Kidney (tissue), 14 donors: ENCODE measurements around the gene PC. TPM values are rescaled to one million over a fixed set of nuclear protein-coding genes. Genes with fewer than 3 reads are reported as not detected.
A peak's percentile ranks its signal among the peaks of the same experiment; 100 is the strongest.

Source experiments
- DNase-seq, 5 donors: peaks; one replicate each; pipeline ENCODE4 v3.0.0-alpha.2; 2013 to 2020
- FAIRE-seq: peaks from 2 replicates; lab custom pipeline; 2012; peaks lifted over from hg19 to GRCh38; lab: Jason Lieb, UNC
- H3K27ac ChIP-seq, 2 donors: one replicate each; pipeline ENCODE4 v1.7.0; 2013; ENCODE audit warnings: low read depth in 2 of 2, low read length in 2 of 2, inconsistent platforms in 1 of 2
- H3K27me3 ChIP-seq: one replicate; pipeline ENCODE4 v1.7.1; 2013; ENCODE audit warnings: low read length, inconsistent platforms; ENCODE audit not compliant: control insufficient read depth, insufficient read depth
- H3K36me3 ChIP-seq, 3 donors: one replicate each; pipeline versions ENCODE4 v1.7.0 to v1.7.1; 2013; ENCODE audit warnings: low read length in 3 of 3, control low read depth in 1 of 3, inconsistent platforms in 1 of 3; ENCODE audit not compliant: insufficient read depth in 3 of 3, control insufficient read depth in 2 of 3
- H3K4me1 ChIP-seq, 3 donors: one replicate each; pipeline versions ENCODE4 v1.7.0 to v1.7.1; 2013; ENCODE audit warnings: low read length in 3 of 3, inconsistent platforms in 1 of 3, low read depth in 1 of 3; ENCODE audit not compliant: control insufficient read depth in 2 of 3, insufficient read depth in 2 of 3
- H3K4me3 ChIP-seq, 3 donors: one replicate each; pipeline versions ENCODE4 v1.7.0 to v1.8.1; 2013; ENCODE audit warnings: low read length in 3 of 3, control low read depth in 1 of 3, inconsistent platforms in 1 of 3
- H3K9ac ChIP-seq, 3 donors: one replicate each; pipeline versions ENCODE4 v1.7.0 to v1.7.1; 2013; ENCODE audit warnings: low read length in 3 of 3, control low read depth in 1 of 3, inconsistent platforms in 1 of 3
- H3K9me3 ChIP-seq, 3 donors: one replicate each; pipeline versions ENCODE4 v1.7.0 to v1.7.1; 2013; ENCODE audit warnings: low read length in 3 of 3, control low read depth in 1 of 3, inconsistent platforms in 1 of 3; ENCODE audit not compliant: control insufficient read depth in 2 of 3, insufficient read depth in 1 of 3
- CTCF ChIP-seq: IDR thresholded peaks from 3 replicates; pipeline ENCODE4 v1.5.1; 2012; ENCODE audit warnings: mild to moderate bottlenecking, moderate library complexity, borderline replicate concordance; ENCODE audit not compliant: insufficient read depth; ENCODE audit errors: extremely low read depth
- intact Hi-C: fragments of 100-400 bp; cut with DNase I; formaldehyde crosslinking; loops from one replicate; pipeline ENCODE4 v1.11.1; 2022
- polyA plus RNA-seq: library from polyadenylated mRNA; stranded (reverse); fragments of 350-450 nt; fragmentation: Illumina TruSeq; extraction: RNeasy Lipid Tissue Mini Kit (QIAGEN cat#74804); gene quantifications from one replicate; pipeline ENCODE4 v1.2.3, GENCODE V29; 2014; ENCODE audit warnings: low read depth, low replicate concordance; ENCODE audit not compliant: insufficient read depth
- total RNA-seq: library from RNA; stranded (reverse); fragmentation: NEBNext Ultra II Directional; extraction: Animal tissue kit (Norgen Biotek cat#: 25700); gene quantifications from one replicate; pipeline ENCODE4 v1.2.1, GENCODE V29; 2021
- donor health status: control.
- donor health status: control.
- donor health status: control.
- donor health status: control.
- donor health status: control.
- donor health status: DM: yes; HTN: yes; CAD: no.
- donor health status: Normal renal cell carcinoma (clear cell type).

The PC gene
- total and polyA plus RNA-seq, 2 donors from 2014 or later, result 20.8 to 95.2 TPM

GRCh38 chr11:66958956-66959274 is 732 bp upstream of the PC start:
- DNase-seq, result no peak
- H3K36me3 ChIP-seq, result no peaks in the 10 kb centered on the region
- H3K9me3 ChIP-seq, result no peaks in the 10 kb centered on the region
- H3K4me3 ChIP-seq, result peak overlapping the region; percentile 72 to 86 (median 79)
- peaks cover 0 to 14% (median 6%) of the 10 kb centered on the region in 3 donors for H3K4me1 ChIP-seq
- H3K27ac ChIP-seq, result peak overlapping the region; percentile 65 to 74
- FAIRE-seq, result no peak
- peak overlapping the region in 2 of 3 donors; percentile 34 to 55 for H3K9ac ChIP-seq
- TF ChIP-seq CTCF, result no peak
- no peaks in the 10 kb centered on the region for H3K27me3 ChIP-seq
- intact Hi-C loops, result no loop called here

GRCh38 chr11:66957971-66958231 is 282 bp downstream of the PC start:
- Histone ChIP-seq H3K9me3 (no peaks in the 10 kb centered on the region), H3K36me3 (no peaks in the 10 kb centered on the region), H3K27ac (peak overlapping the region in 1 of 2 donors; percentile 76), H3K9ac (peak overlapping the region in 1 of 3 donors; percentile 27), H3K27me3 (no peaks in the 10 kb centered on the region), H3K4me3 (peak overlapping the region; percentile 54 to 79 (median 72)), H3K4me1 (peaks cover 0 to 14% (median 6%) of the 10 kb centered on the region in 3 donors)
- FAIRE-seq (no peak), DNase-seq (no peak)
- intact Hi-C loops, result no loop called here
- no peak for TF ChIP-seq CTCF

- no peak for TF ChIP-seq CTCF
- FAIRE-seq, result no peak
- Histone ChIP-seq H3K4me1 (peaks cover 0 to 14% (median 6%) of the 10 kb centered on the region in 3 donors), H3K27ac (no peak overlapping the region), H3K4me3 (peak overlapping the region in 1 of 3 donors; percentile 4), H3K36me3 (no peaks in the 10 kb centered on the region), H3K9me3 (no peaks in the 10 kb centered on the region), H3K27me3 (no peaks in the 10 kb centered on the region), H3K9ac (no peak overlapping the region)
- intact Hi-C loops, result no loop called here
- DNase-seq, result peak in 4 of 5 donors; percentile 35 to 75 (median 66)
These were observed 1.4 kb downstream of the PC start for GRCh38 chr11:66956689-66957290.
